ENCODE measurements around the gene RNF152. TPM values are rescaled to one million over a fixed set of nuclear protein-coding genes. Genes with fewer than 3 reads are reported as not detected.

RNF152 gene
- total RNA-seq, 1 experiment from 2014 or later, result 8.8 TPM

- Histone ChIP-seq H3K36me3 (replicated peaks; ENCODE audit: control insufficient read depth, insufficient read depth, low read length) (no peaks in the 10 kb centered on the region), H3K27me3 (ENCODE audit: control insufficient read depth, insufficient read depth, low read length) (peaks cover 13% of the 10 kb centered on the region), H3K4me3 (ENCODE audit: insufficient read depth, low read depth, low read length) (no peak overlapping the region)
- no peak for DNase-seq
Measured at GRCh38 chr18:61887838-61888237, 5.0 kb downstream of the RNF152 start.

- H3K36me3 ChIP-seq (replicated peaks; ENCODE audit: control insufficient read depth, insufficient read depth, low read length), result no peaks in the 10 kb centered on the region
Measured at GRCh38 chr18:61883547-61883946, 9.3 kb downstream of the RNF152 start.

DNA sequence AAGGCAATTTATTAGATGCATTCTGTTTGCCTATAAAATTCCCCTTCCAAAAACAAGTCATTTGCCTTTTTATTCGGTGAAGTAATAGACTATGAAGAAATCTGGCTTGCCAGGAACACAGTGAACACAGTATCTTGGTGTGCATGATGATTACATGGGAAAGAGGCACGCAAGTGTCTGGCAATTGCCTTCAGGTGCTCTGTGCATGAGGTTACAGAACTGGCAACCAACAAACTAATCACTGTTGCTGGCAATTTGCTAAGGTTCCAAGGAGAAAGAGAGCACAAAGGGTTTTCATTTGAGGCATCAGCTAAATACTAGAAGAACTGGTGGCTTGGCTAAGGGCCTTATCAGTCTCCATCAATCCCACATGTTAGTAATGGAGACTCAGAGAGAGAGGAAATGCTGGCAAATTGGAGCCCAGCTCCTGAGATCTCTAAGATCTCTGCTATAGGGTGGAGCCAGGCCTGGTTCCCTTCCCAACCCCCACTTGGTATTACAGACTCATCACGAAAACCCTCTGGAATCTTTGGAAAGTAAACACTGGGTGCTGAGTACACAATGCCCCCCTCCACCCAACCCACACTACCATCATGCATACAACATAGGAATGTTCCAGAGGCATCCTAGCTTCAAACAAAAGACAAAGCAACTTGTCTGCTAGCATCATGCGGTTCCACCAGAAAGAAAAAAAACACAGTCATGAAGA lies 10.4 kb downstream of the RNF152 start:
- Histone ChIP-seq H3K4me3 (ENCODE audit: insufficient read depth, low read depth, low read length) (no peak overlapping the region), H3K27me3 (ENCODE audit: control insufficient read depth, insufficient read depth, low read length) (no peaks in the 10 kb centered on the region), H3K36me3 (replicated peaks; ENCODE audit: control insufficient read depth, insufficient read depth, low read length) (no peaks in the 10 kb centered on the region)
- DNase-seq, result no peak

More at GRCh38 chr18:61883547-61883946, 9.3 kb downstream of the RNF152 start:
- Histone ChIP-seq H3K27me3 (ENCODE audit: control insufficient read depth, insufficient read depth, low read length) (no peaks in the 10 kb centered on the region), H3K4me3 (ENCODE audit: insufficient read depth, low read depth, low read length) (no peak overlapping the region)
- no peak for DNase-seq

- no peaks in the 10 kb centered on the region for H3K36me3 ChIP-seq (replicated peaks; ENCODE audit: control insufficient read depth, insufficient read depth, low read length)
- DNase-seq, result no peak
- H3K4me3 ChIP-seq (ENCODE audit: insufficient read depth, low read depth, low read length), result no peak overlapping the region
- no peaks in the 10 kb centered on the region for H3K27me3 ChIP-seq (ENCODE audit: control insufficient read depth, insufficient read depth, low read length)
Measured at GRCh38 chr18:61876899-61877298, 15.9 kb downstream of the RNF152 start.

- no peak overlapping the region for H3K4me3 ChIP-seq (ENCODE audit: insufficient read depth, low read depth, low read length)
- H3K36me3 ChIP-seq (replicated peaks; ENCODE audit: control insufficient read depth, insufficient read depth, low read length), result no peaks in the 10 kb centered on the region
Measured at GRCh38 chr18:61870151-61870550, 22.7 kb downstream of the RNF152 start.

DNA sequence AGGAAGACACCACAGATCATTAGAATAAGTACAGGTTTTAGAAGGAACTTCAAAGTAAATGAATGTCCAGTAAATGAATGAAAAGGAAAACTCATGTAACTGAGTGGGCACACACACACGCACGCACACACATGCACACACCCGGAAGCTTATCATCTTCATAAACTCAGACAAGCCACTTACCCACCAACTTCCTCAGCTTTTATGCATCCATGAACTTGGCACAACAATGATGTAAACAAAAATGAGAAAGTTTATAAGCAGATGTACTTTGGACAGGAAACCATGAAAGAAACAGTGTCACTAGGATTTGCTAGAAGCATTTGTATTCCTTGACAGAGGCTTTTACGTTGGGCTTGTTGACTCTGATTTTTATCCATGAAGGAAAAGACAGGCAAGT lies 23.2 kb downstream of the RNF152 start:
- Histone ChIP-seq H3K4me3 (ENCODE audit: insufficient read depth, low read depth, low read length) (no peak overlapping the region), H3K27me3 (ENCODE audit: control insufficient read depth, insufficient read depth, low read length) (no peaks in the 10 kb centered on the region), H3K36me3 (replicated peaks; ENCODE audit: control insufficient read depth, insufficient read depth, low read length) (no peaks in the 10 kb centered on the region)
- DNase-seq, result no peak

More at GRCh38 chr18:61870151-61870550, 22.7 kb downstream of the RNF152 start:
- no peaks in the 10 kb centered on the region for H3K27me3 ChIP-seq (ENCODE audit: control insufficient read depth, insufficient read depth, low read length)
- no peak for DNase-seq

- DNase-seq, result no peak
- Histone ChIP-seq H3K27me3 (ENCODE audit: control insufficient read depth, insufficient read depth, low read length) (no peaks in the 10 kb centered on the region), H3K36me3 (replicated peaks; ENCODE audit: control insufficient read depth, insufficient read depth, low read length) (no peaks in the 10 kb centered on the region), H3K4me3 (ENCODE audit: insufficient read depth, low read depth, low read length) (no peak overlapping the region)
Measured at GRCh38 chr18:61865466-61866175, 27.2 kb downstream of the RNF152 start.

- Histone ChIP-seq H3K4me3 (ENCODE audit: insufficient read depth, low read depth, low read length) (no peak overlapping the region), H3K27me3 (ENCODE audit: control insufficient read depth, insufficient read depth, low read length) (no peaks in the 10 kb centered on the region), H3K36me3 (replicated peaks; ENCODE audit: control insufficient read depth, insufficient read depth, low read length) (no peaks in the 10 kb centered on the region)
- DNase-seq, result no peak
Measured at GRCh38 chr18:61861372-61861771, 31.4 kb downstream of the RNF152 start.

GRCh38 chr18:61860302-61860701 lies 32.5 kb downstream of the RNF152 start:
- H3K27me3 ChIP-seq (ENCODE audit: control insufficient read depth, insufficient read depth, low read length), result no peaks in the 10 kb centered on the region
- no peak overlapping the region for H3K4me3 ChIP-seq (ENCODE audit: insufficient read depth, low read depth, low read length)
- DNase-seq, result no peak
- H3K36me3 ChIP-seq (replicated peaks; ENCODE audit: control insufficient read depth, insufficient read depth, low read length), result no peaks in the 10 kb centered on the region

GRCh38 chr18:61859113-61859512 lies 33.7 kb downstream of the RNF152 start:
- H3K27me3 ChIP-seq (ENCODE audit: control insufficient read depth, insufficient read depth, low read length), result no peaks in the 10 kb centered on the region
- H3K36me3 ChIP-seq (replicated peaks; ENCODE audit: control insufficient read depth, insufficient read depth, low read length), result no peaks in the 10 kb centered on the region
- no peak for DNase-seq
- H3K4me3 ChIP-seq (ENCODE audit: insufficient read depth, low read depth, low read length), result no peak overlapping the region

DNA sequence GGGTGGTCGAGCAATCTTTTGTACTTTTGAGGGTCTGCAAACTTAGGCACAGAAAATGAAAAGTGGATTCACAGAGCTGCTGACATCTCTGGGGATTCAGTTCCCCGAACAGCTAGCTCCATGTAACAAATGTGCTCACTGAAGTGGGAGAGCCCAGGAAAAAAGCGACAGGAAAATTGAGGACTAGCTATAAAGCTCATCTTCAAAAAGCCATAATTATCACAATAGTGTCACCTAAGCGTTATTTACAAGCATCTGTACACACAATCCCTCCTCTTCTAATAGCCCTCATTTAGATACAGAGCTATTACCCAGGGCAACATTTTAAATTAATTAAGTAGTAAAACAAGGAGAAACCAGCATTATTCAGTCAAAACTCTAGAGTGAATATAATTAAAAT lies 36.1 kb downstream of the RNF152 start:
- DNase-seq, result no peak
- H3K36me3 ChIP-seq (replicated peaks; ENCODE audit: control insufficient read depth, insufficient read depth, low read length), result no peaks in the 10 kb centered on the region
- H3K27me3 ChIP-seq (ENCODE audit: control insufficient read depth, insufficient read depth, low read length), result no peaks in the 10 kb centered on the region
- no peak overlapping the region for H3K4me3 ChIP-seq (ENCODE audit: insufficient read depth, low read depth, low read length)

GRCh38 chr18:61855449-61856378 lies 37.1 kb downstream of the RNF152 start:
- no peak for DNase-seq
- H3K36me3 ChIP-seq (replicated peaks; ENCODE audit: control insufficient read depth, insufficient read depth, low read length), result no peaks in the 10 kb centered on the region
- H3K4me3 ChIP-seq (ENCODE audit: insufficient read depth, low read depth, low read length), result no peak overlapping the region
- H3K27me3 ChIP-seq (ENCODE audit: control insufficient read depth, insufficient read depth, low read length), result no peaks in the 10 kb centered on the region

DNA sequence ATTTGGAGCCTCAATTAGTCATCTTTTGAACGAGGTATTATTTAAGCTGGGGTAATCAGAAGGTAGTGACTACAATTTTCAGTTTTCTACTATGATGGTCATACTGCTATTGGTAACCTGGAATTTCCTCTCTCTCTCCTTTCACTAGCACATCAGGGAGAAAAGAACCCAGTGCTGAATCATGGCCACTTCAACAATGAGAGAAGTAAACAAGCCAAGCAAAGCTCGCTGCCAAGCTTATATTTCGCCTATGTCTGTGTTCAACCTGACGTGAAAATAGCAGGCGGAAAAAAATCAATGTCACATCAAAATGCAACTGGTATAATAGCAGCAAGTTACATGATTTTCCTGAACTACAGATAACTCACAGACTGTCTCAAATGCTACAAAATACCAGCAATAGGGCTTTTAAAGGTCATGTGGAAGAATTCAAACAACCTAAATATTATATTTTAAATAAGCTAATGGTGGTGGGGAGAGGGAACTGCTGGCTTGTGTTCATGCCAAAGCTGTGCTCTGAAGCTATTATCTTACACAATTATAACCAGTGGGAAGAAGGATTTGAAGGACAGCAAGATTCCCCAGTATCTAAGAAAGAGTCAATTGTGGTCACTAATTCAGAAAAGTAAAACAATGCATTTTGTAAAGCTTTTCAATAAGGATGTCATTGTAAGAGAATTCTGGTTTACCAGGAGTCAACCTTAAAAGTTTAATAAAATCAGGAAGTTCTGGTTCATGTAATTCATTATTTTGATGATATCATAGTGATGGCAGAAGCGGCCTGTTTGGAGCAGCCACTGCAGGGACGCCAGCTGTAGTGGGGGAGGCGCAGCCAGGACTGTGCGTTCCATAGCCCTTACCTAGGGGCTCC lies 38.0 kb downstream of the RNF152 start:
- H3K27me3 ChIP-seq (ENCODE audit: control insufficient read depth, insufficient read depth, low read length), result no peaks in the 10 kb centered on the region
- DNase-seq, result no peak
- no peak overlapping the region for H3K4me3 ChIP-seq (ENCODE audit: insufficient read depth, low read depth, low read length)
- H3K36me3 ChIP-seq (replicated peaks; ENCODE audit: control insufficient read depth, insufficient read depth, low read length), result no peaks in the 10 kb centered on the region

DNA sequence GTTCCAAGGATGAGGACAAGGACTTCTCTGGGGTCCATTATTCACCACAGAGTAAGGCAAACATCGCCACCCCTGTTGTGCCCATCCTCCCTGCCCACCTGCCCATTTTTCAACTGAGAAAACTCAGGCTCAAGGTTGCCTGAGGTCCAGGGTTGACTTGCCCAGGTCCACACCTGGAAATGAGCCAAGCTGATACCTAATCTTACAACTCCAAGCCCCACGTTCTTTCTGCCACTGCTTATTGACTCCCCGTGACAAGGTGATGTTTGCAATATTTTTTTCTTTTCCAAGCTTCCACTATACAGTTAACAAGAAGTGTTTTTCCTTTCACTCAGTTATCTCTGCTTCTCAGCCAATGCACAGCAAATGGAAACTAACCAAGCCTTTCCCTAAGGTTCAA lies 39.0 kb downstream of the RNF152 start:
- Histone ChIP-seq H3K4me3 (ENCODE audit: insufficient read depth, low read depth, low read length) (no peak overlapping the region), H3K36me3 (replicated peaks; ENCODE audit: control insufficient read depth, insufficient read depth, low read length) (no peaks in the 10 kb centered on the region), H3K27me3 (ENCODE audit: control insufficient read depth, insufficient read depth, low read length) (no peaks in the 10 kb centered on the region)
- no peak for DNase-seq

Data from H7 (cell line).